Psoas muscle (tissue), 8 donors: ENCODE measurements around the gene MRPL40. TPM values are rescaled to one million over a fixed set of nuclear protein-coding genes. Genes with fewer than 3 reads are reported as not detected.
A peak's percentile ranks its signal among the peaks of the same experiment; 100 is the strongest.

Source experiments
- ATAC-seq, 4 donors: fragments of 200-7000 bp; cut with Tn5 transposase; one replicate each; pipeline ENCODE4 v1.9.1; 2020; ENCODE audit warnings: moderate library complexity in 3 of 4, mild to moderate bottlenecking in 2 of 4
- DNase-seq, 2 donors: peaks; one replicate each; pipeline ENCODE4 v3.0.0-alpha.2; 2020
- H3K27ac ChIP-seq: fragments of 200-600 bp; one replicate; pipeline ENCODE4 v1.8.0; 2022
- H3K27me3 ChIP-seq, 3 donors: fragments of 200-600 bp in 1 of 3; one replicate each; pipeline versions ENCODE4 v1.6.1 to v1.8.0; 2013 to 2022; ENCODE audit warnings: low read length in 2 of 3, mild to moderate bottlenecking in 2 of 3, moderate library complexity in 1 of 3; ENCODE audit not compliant: insufficient read depth in 3 of 3
- H3K36me3 ChIP-seq, 2 donors: fragments of 200-600 bp in 1 of 2; one replicate each; pipeline versions ENCODE4 v1.6.1 to v1.8.0; 2013 to 2022; ENCODE audit warnings: low read depth in 1 of 2, mild to moderate bottlenecking in 1 of 2, moderate library complexity in 1 of 2; ENCODE audit not compliant: insufficient read depth in 1 of 2
- H3K4me1 ChIP-seq: fragments of 200-600 bp; one replicate; pipeline ENCODE4 v1.8.0; 2022
- H3K4me3 ChIP-seq: fragments of 200-600 bp; one replicate; pipeline ENCODE4 v1.8.0; 2022; ENCODE audit warnings: mild to moderate bottlenecking
- H3K9me3 ChIP-seq: fragments of 200-600 bp; one replicate; pipeline ENCODE4 v1.8.0; 2022
- CTCF ChIP-seq: fragments of 200-600 bp; IDR thresholded peaks from one replicate; pipeline ENCODE4 v1.8.0; 2022; ENCODE audit warnings: antibody characterized with exemption
- WGBS, 3 donors: extraction: QIAGEN DNeasy Blood & Tissue Kit; methylation state at CpG; one replicate each; pipeline versions ENCODE4 v1.1.6 to v1.1.7; 2013; 5-methylcytosine and 5-hydroxymethylcytosine counted together
- intact Hi-C, 2 donors: fragments of 100-400 bp; cut with DNase I; formaldehyde crosslinking; loops; one replicate each; pipeline versions ENCODE4 v1.11.0 to v1.14.2; 2022
- polyA plus RNA-seq, 3 donors: library from polyadenylated mRNA; stranded (reverse); fragments of 200-250 nt; gene quantifications; one replicate each; pipeline ENCODE4 v1.2.3, GENCODE V29; 2013
- total RNA-seq, 4 donors: library from RNA; stranded (reverse); fragmentation: NEBNext Ultra II Directional in 2 of 4; extraction: Animal tissue kit (Norgen Biotek cat#: 25700) in 2 of 4; gene quantifications; one replicate each; pipeline versions ENCODE4 v1.2.1 to v1.2.4, GENCODE V29; 2021 to 2023
- donor health status: healthy with polysubstance abuse.
- donor health status: DM: no; HTN: no; CAD: no; lungs with moderate emphysema.
- donor health status: Bipolar disorder and iron deficiency.
- donor health status: healthy.
- donor health status: DM: yes; HTN: yes; CAD: no.
- donor health status: DM: no; HTN: no; CAD: no.
- donor health status: DM: no; HTN: no; CAD: no.
- donor health status: DM: yes; HTN: yes; CAD: no.

Gene MRPL40
- total and polyA plus RNA-seq, 7 donors: 45.8 to 78.6 (median 60.1) TPM

GRCh38 chr22:19477321-19478044, 45.1 kb downstream of the MRPL40 start:
- Histone ChIP-seq H3K27me3 (no peaks in the 10 kb centered on the region), H3K9me3 (no peaks in the 10 kb centered on the region), H3K4me1 (peaks cover 52% of the 10 kb centered on the region), H3K27ac (peak overlapping the region; percentile 97), H3K36me3 (peaks cover 3 to 31% of the 10 kb centered on the region in 2 donors), H3K4me3 (peak overlapping the region; percentile 84)
- no peak for TF ChIP-seq CTCF
- no peak for DNase-seq
- no peak for ATAC-seq
- intact Hi-C loops: loop anchor here (5.0 to 10.0 kb wide), 2 partner anchors 35 to 183 kb away; partner anchors contain the start of gene CLTCL1 (in 1 of the 2)
- WGBS, 3 donors: 23 to 30% (median 29%) methylated on average over 5 of the region's 5 CpGs

GRCh38 chr22:19478045-19478900, 45.9 kb downstream of the MRPL40 start:
- peak overlapping the region; percentile 97 for H3K27ac ChIP-seq
- peak in 1 of 4 donors; percentile 6 for ATAC-seq
- H3K4me1 ChIP-seq: peaks cover 47% of the 10 kb centered on the region
- H3K27me3 ChIP-seq: no peaks in the 10 kb centered on the region
- no peaks in the 10 kb centered on the region for H3K9me3 ChIP-seq
- WGBS, 3 donors: 1% methylated on average over 23 to 31 of the region's 31 CpGs
- intact Hi-C loops: loop anchor here (5.0 to 10.0 kb wide), 2 partner anchors 36 to 183 kb away; partner anchors contain the start of gene CLTCL1 (in 1 of the 2)
- H3K4me3 ChIP-seq: peak overlapping the region; percentile 84
- H3K36me3 ChIP-seq: peaks cover 0 to 23% of the 10 kb centered on the region in 2 donors
- TF ChIP-seq CTCF: no peak
- DNase-seq: no peak

GRCh38 chr22:19478901-19479354, 46.6 kb downstream of the MRPL40 start, which contains the start of gene UFD1:
UFD1 (minus strand) TSS chr22:19479193; CDS start chr22:19479085, 108 bp downstream.
- ATAC-seq (peak; percentile 83 to 87 (median 86)), DNase-seq (peak; percentile 89 to 96)
- Histone ChIP-seq H3K4me1 (peaks cover 40% of the 10 kb centered on the region), H3K27ac (peak within 1 kb of the TSS; percentile 97), H3K27me3 (no peaks in the 10 kb centered on the region), H3K4me3 (peak within 1 kb of the TSS; percentile 84), H3K36me3 (peaks cover 0 to 17% of the 10 kb centered on the region in 2 donors), H3K9me3 (no peaks in the 10 kb centered on the region)
- WGBS, 3 donors: 0 to 1% (median 0%) methylated on average over 31 to 42 of the region's 42 CpGs
- TF ChIP-seq CTCF: no peak
- intact Hi-C loops: loop anchor here (5.0 to 10.0 kb wide), 2 partner anchors 37 to 184 kb away; partner anchors contain the start of gene CLTCL1 (in 1 of the 2)

GRCh38 chr22:19479355-19480172, 47.2 kb downstream of the MRPL40 start, which contains the start of gene CDC45:
CDC45 (plus strand) TSS chr22:19479920; CDS start chr22:19479969, 49 bp downstream.
- H3K36me3 ChIP-seq: peaks cover 0 to 10% of the 10 kb centered on the region in 2 donors
- no peaks in the 10 kb centered on the region for H3K9me3 ChIP-seq
- peak; percentile 88 to 92 (median 90) for ATAC-seq

More at GRCh38 chr22:19479355-19480172, 47.2 kb downstream of the MRPL40 start, which contains the start of gene CDC45:
- TF ChIP-seq CTCF: no peak
- intact Hi-C loops: loop anchor here (5.0 to 10.0 kb wide), 2 partner anchors 37 to 185 kb away; partner anchors contain the start of gene CLTCL1 (in 1 of the 2)
- peak within 1 kb of the TSS; percentile 84 for H3K4me3 ChIP-seq
- H3K4me1 ChIP-seq: peaks cover 35% of the 10 kb centered on the region
- DNase-seq: peak; percentile 96 to 98
- WGBS, 3 donors: 0 to 1% (median 0%) methylated on average over 48 to 50 of the region's 50 CpGs
- peak within 1 kb of the TSS; percentile 97 for H3K27ac ChIP-seq
- H3K27me3 ChIP-seq: no peaks in the 10 kb centered on the region
